SK-N-SH (cell line): Measurements from ENCODE around the gene PKD1. TPM values are rescaled to one million over a fixed set of nuclear protein-coding genes. Genes with fewer than 3 reads are reported as not detected.

Experiments used
- CTCF ChIA-PET: fragments of 300-600, 350-600 bp; formaldehyde crosslinking; extraction: SDS; loops from one replicate; lab custom pipeline; 2021; lab: Yijun Ruan, JAX
- POLR2A ChIA-PET: fragments of 350-600 bp; sonication (Branson Sonifier 250); formaldehyde crosslinking; extraction: SDS; loops from one replicate; lab custom pipeline; 2020; ENCODE audit warnings: antibody characterized with exemption, inconsistent platforms; lab: Yijun Ruan, JAX
- DNase-seq: peaks from one replicate; pipeline ENCODE4 v3.0.0; 2012
- H2AFZ ChIP-seq: fragments of 200-600 bp; sonication (generic); 2 replicates; pipeline ENCODE4 v1.8.1; 2016; ENCODE audit warnings: antibody characterized with exemption, mild to moderate bottlenecking, low read depth
- H3F3A ChIP-seq: fragments of 200-600 bp; sonication (generic); replicated peaks from 2 replicates; pipeline ENCODE3; 2016; ENCODE audit warnings: antibody characterized with exemption, mild to moderate bottlenecking; ENCODE audit not compliant: insufficient read depth
- H3K27ac ChIP-seq, 2 experiments: fragments of 200-500 bp in 1 of 2; fragments of 200-600 bp in 1 of 2; sonication (Bioruptor generic) in 1 of 2; sonication (generic), shearing (Covaris generic) in 1 of 2; 2 replicates each; pipeline versions ENCODE4 v1.5.1 to v1.6.1; 2014 to 2016; ENCODE audit warnings: low read depth in 2 of 2, inconsistent platforms in 1 of 2, low read length in 1 of 2, mild to moderate bottlenecking in 1 of 2, mixed read lengths in 1 of 2
- H3K27me3 ChIP-seq: fragments of 200-600 bp; sonication (generic), shearing (Covaris generic); 2 replicates; pipeline ENCODE4 v1.6.1; 2016; ENCODE audit warnings: mixed run types; ENCODE audit not compliant: insufficient read depth
- H3K36me3 ChIP-seq, 2 experiments: fragments of 200-500 bp in 1 of 2; fragments of 200-600 bp in 1 of 2; sonication (Bioruptor generic) in 1 of 2; sonication (generic) in 1 of 2; replicated peaks in 1 of 2; 2 replicates each; pipeline versions ENCODE3 to v1.5.1; 2014 to 2016; ENCODE audit warnings: low read length in 1 of 2, mild to moderate bottlenecking in 1 of 2; ENCODE audit not compliant: insufficient read depth in 2 of 2, control insufficient read depth in 1 of 2
- H3K4me1 ChIP-seq, 2 experiments: fragments of 200-500 bp in 1 of 2; fragments of 200-600 bp in 1 of 2; sonication (Bioruptor generic) in 1 of 2; sonication (generic), shearing (Covaris generic) in 1 of 2; 2 replicates each; pipeline versions ENCODE4 v1.5.1 to v1.6.1; 2014 to 2016; ENCODE audit warnings: low read depth in 1 of 2, low read length in 1 of 2, mixed run types in 1 of 2; ENCODE audit not compliant: insufficient read depth in 2 of 2, control insufficient read depth in 1 of 2
- H3K4me2 ChIP-seq: fragments of 200-600 bp; sonication (generic), shearing (Covaris generic); 2 replicates; pipeline ENCODE4 v1.6.1; 2017; ENCODE audit warnings: mixed run types
- H3K4me3 ChIP-seq, 2 experiments: fragments of 200-500 bp in 1 of 2; fragments of 200-600 bp in 1 of 2; sonication (Bioruptor generic) in 1 of 2; sonication (generic), shearing (Covaris generic) in 1 of 2; 2 replicates each; pipeline versions ENCODE4 v1.5.1 to v1.8.1; 2014 to 2016; ENCODE audit warnings: low read depth in 2 of 2, inconsistent platforms in 1 of 2, low read length in 1 of 2, mild to moderate bottlenecking in 1 of 2, mixed read lengths in 1 of 2, moderate library complexity in 1 of 2
- H3K79me2 ChIP-seq: fragments of 200-600 bp; sonication (generic); 2 replicates; pipeline ENCODE4 v1.8.1; 2017; ENCODE audit warnings: mild to moderate bottlenecking; ENCODE audit not compliant: insufficient read depth
- H3K9ac ChIP-seq: fragments of 200-600 bp; sonication (generic); 2 replicates; pipeline ENCODE4 v1.6.1; 2017; ENCODE audit warnings: mixed run types
- H3K9me2 ChIP-seq: fragments of 200-600 bp; sonication (generic); 2 replicates; pipeline ENCODE4 v1.6.1; 2017; ENCODE audit warnings: mixed run types
- H3K9me3 ChIP-seq: fragments of 200-600 bp; sonication (generic); 2 replicates; pipeline ENCODE4 v1.6.1; 2017; ENCODE audit warnings: mixed run types, mild to moderate bottlenecking, moderate library complexity
- H4K20me1 ChIP-seq: fragments of 200-600 bp; sonication (generic); 2 replicates; pipeline ENCODE4 v1.6.1; 2017; ENCODE audit warnings: mild to moderate bottlenecking, mixed run types; ENCODE audit not compliant: insufficient read depth
- CHD2 ChIP-seq: fragments of 150-350 bp; IDR thresholded peaks from 2 replicates; pipeline ENCODE4 v1.6.1; 2018; ENCODE audit warnings: low read length; ENCODE audit not compliant: partially characterized antibody
- ELF1 ChIP-seq: IDR thresholded peaks from 2 replicates; pipeline ENCODE4 v1.4.0; 2012
- EP300 ChIP-seq, 2 experiments: IDR thresholded peaks; 2 replicates each; pipeline versions ENCODE4 v1.4.0 to v1.6.1; 2012; ENCODE audit warnings: borderline replicate concordance in 1 of 2, low read depth in 1 of 2, low read length in 1 of 2
- EZH2phosphoT487 ChIP-seq: fragments of 200-600 bp; sonication (generic); IDR thresholded peaks from 2 replicates; pipeline ENCODE4 v1.6.1; 2017; ENCODE audit warnings: low read depth, mixed run types, mild to moderate bottlenecking, antibody characterized with exemption, moderate library complexity, borderline replicate concordance
- FOXJ3 ChIP-seq: sonication (generic); formaldehyde crosslinking; IDR thresholded peaks from 2 replicates; pipeline ENCODE4 v1.5.1; 2020; ENCODE audit warnings: mild to moderate bottlenecking, missing genetic modification reagents
- GABPA ChIP-seq: IDR thresholded peaks from 2 replicates; pipeline ENCODE4 v1.4.0; 2012; ENCODE audit warnings: low read depth, mild to moderate bottlenecking
- GATA2 ChIP-seq: sonication (generic); formaldehyde crosslinking; IDR thresholded peaks from 2 replicates; pipeline ENCODE4 v1.5.0; 2020; ENCODE audit warnings: mild to moderate bottlenecking, missing genetic modification reagents
- MXI1 ChIP-seq: IDR thresholded peaks from 2 replicates; pipeline ENCODE4 v1.6.1; 2012; ENCODE audit warnings: mild to moderate bottlenecking, low read depth, low read length, improper control_type of control experiment
- NRF1 ChIP-seq: IDR thresholded peaks from 2 replicates; pipeline ENCODE4 v1.6.1; 2012; ENCODE audit warnings: low read depth, mild to moderate bottlenecking, low read length
- PBX3 ChIP-seq: IDR thresholded peaks from 2 replicates; pipeline ENCODE4; 2012
- POLR2AphosphoS5 ChIP-seq: IDR thresholded peaks from 2 replicates; pipeline ENCODE4 v1.6.1; 2012; ENCODE audit warnings: low read depth, low read length
- RAD21 ChIP-seq: IDR thresholded peaks from 2 replicates; pipeline ENCODE4 v1.6.1; 2012; ENCODE audit warnings: mild to moderate bottlenecking, low read length
- RCOR1 ChIP-seq: fragments of 150-350 bp; IDR thresholded peaks from 2 replicates; pipeline ENCODE4 v1.6.1; 2017; ENCODE audit warnings: antibody characterized with exemption, low read length
- RFX5 ChIP-seq: IDR thresholded peaks from 2 replicates; pipeline ENCODE4 v1.6.1; 2012; ENCODE audit warnings: mild to moderate bottlenecking, improper control_type of control experiment, low read length
- SIN3A ChIP-seq: IDR thresholded peaks from 2 replicates; pipeline ENCODE4 v1.6.1; 2012; ENCODE audit warnings: low read depth, mild to moderate bottlenecking, low read length, moderate library complexity, borderline replicate concordance
- TAF1 ChIP-seq: IDR thresholded peaks from 2 replicates; pipeline ENCODE4 v1.6.1; 2012; ENCODE audit warnings: low read depth, mild to moderate bottlenecking, low read length, moderate library complexity, borderline replicate concordance
- TEAD4 ChIP-seq: IDR thresholded peaks from 2 replicates; pipeline ENCODE4 v1.4.0; 2012; ENCODE audit warnings: mild to moderate bottlenecking, borderline replicate concordance; ENCODE audit not compliant: insufficient read depth
- YY1 ChIP-seq: IDR thresholded peaks from 2 replicates; pipeline ENCODE4 v1.4.0; 2012; ENCODE audit warnings: low read depth, mild to moderate bottlenecking
- WGBS: methylation state at CpG from one replicate; pipeline ENCODE4 v1.1.6; 2017; ENCODE audit warnings: low lambda C conversion rate; 5-methylcytosine and 5-hydroxymethylcytosine counted together
- polyA plus RNA-seq, 3 experiments: library from polyadenylated mRNA; depleted of rRNA; stranded (reverse); fragments of >200 nt; gene quantifications; 2 replicates each; pipeline ENCODE4 v1.2.3, GENCODE V29; 2012
- TF ChIP-seq, protein P1 (sequence below): IDR thresholded peaks from 2 replicates; pipeline ENCODE4 v1.4.0; 2012; ENCODE audit warnings: low read depth
- TF ChIP-seq, protein P2 (sequence below): fragments of 150-350 bp; IDR thresholded peaks from 2 replicates; pipeline ENCODE4 v1.6.1; 2017; ENCODE audit warnings: antibody characterized with exemption, low read length, low read depth, borderline replicate concordance
- TF ChIP-seq, protein P3 (sequence below): fragments of 150-350 bp; IDR thresholded peaks from 2 replicates; pipeline ENCODE4 v1.6.1; 2016; ENCODE audit warnings: mild to moderate bottlenecking, low read depth, low read length

PKD1 gene
- polyA plus RNA-seq, 1 of the 3 experiments (the other 2 are of a cell fraction), result 47.4 TPM

- TF ChIP-seq MXI1 (no peak), RFX5 (no peak)
These were observed 71.8 kb downstream of the PKD1 start (continued) for GRCh38 chr16:2063861-2064260.

GRCh38 chr16:2062801-2063200 is 72.9 kb downstream of the PKD1 start:
- Histone ChIP-seq H3K4me3 (no peak overlapping the region), H3K4me1 (no peaks in the 10 kb centered on the region), H4K20me1 (no peaks in the 10 kb centered on the region), H3F3A (no peaks in the 10 kb centered on the region), H3K36me3 (peaks cover 8 to 64% of the 10 kb centered on the region in 2 experiments)
- TF ChIP-seq EP300 (IDR thresholded peaks at IDR 0.05; ENCODE audit: borderline replicate concordance in 1 of 2, low read depth in 1 of 2, low read length in 1 of 2) (no peak), TAF1 (no peak)
- TF ChIP-seq, all 33 proteins: peak for 0
- no peak for DNase-seq
- ChIA-PET CTCF (interaction anchor here (0.9 to 2.0 kb wide), 3 partner anchors 15 to 78 kb away, joined by 3 to 6 read pairs (median 4); partner anchors contain the start of genes NTHL1 and TSC2), POLR2A (interaction anchor here (2.2 kb wide), 1 partner anchor 15 kb away, joined by 9 read pairs; the partner anchor contains the start of genes NTHL1 and TSC2)
- Histone ChIP-seq H2AFZ (no peak overlapping the region), H3K27ac (no peak overlapping the region), H3K9me3 (no peaks in the 10 kb centered on the region), H3K4me2 (no peak overlapping the region), H3K27me3 (no peaks in the 10 kb centered on the region), H3K79me2 (no peaks in the 10 kb centered on the region), H3K9me2 (no peaks in the 10 kb centered on the region), H3K9ac (no peak overlapping the region)
- WGBS, result 97% methylated on average over 6 of the region's 28 CpGs

DNA sequence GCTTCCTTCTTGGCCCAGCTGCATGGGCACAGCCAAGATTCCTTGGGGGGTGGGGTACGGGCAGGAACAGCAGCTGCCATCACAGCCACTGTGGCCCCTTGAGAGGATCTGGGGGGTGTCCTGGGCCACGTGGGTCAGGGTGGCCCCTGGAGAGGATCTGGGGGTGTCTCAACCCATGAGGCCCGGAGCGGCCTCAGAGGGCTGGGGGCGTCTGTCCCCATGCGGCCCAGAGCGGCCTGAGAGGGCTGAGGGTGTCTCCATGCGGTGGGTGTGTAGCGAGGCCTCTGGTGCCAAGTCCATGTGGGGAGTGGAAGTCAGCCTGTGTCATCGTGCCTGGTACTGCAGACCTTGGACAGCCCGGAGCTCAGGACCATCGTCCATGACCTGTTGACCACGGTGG is 74.2 kb downstream of the PKD1 start:
- POLR2A ChIA-PET, result no interaction called here
- TF ChIP-seq, protein P1, sequence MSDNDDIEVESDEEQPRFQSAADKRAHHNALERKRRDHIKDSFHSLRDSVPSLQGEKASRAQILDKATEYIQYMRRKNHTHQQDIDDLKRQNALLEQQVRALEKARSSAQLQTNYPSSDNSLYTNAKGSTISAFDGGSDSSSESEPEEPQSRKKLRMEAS, result no peak
- no peak for TF ChIP-seq EP300 (IDR thresholded peaks at IDR 0.05; ENCODE audit: borderline replicate concordance in 1 of 2, low read depth in 1 of 2, low read length in 1 of 2)
- no peak for TF ChIP-seq RAD21
- TF ChIP-seq, protein P2, sequence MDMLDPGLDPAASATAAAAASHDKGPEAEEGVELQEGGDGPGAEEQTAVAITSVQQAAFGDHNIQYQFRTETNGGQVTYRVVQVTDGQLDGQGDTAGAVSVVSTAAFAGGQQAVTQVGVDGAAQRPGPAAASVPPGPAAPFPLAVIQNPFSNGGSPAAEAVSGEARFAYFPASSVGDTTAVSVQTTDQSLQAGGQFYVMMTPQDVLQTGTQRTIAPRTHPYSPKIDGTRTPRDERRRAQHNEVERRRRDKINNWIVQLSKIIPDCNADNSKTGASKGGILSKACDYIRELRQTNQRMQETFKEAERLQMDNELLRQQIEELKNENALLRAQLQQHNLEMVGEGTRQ, result no peak
- TF ChIP-seq, protein P3, sequence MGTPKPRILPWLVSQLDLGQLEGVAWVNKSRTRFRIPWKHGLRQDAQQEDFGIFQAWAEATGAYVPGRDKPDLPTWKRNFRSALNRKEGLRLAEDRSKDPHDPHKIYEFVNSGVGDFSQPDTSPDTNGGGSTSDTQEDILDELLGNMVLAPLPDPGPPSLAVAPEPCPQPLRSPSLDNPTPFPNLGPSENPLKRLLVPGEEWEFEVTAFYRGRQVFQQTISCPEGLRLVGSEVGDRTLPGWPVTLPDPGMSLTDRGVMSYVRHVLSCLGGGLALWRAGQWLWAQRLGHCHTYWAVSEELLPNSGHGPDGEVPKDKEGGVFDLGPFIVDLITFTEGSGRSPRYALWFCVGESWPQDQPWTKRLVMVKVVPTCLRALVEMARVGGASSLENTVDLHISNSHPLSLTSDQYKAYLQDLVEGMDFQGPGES, result no peak
- TF ChIP-seq RCOR1, result no peak
- TF ChIP-seq CHD2, result no peak
- no peak for TF ChIP-seq GATA2 (CRISPR knock-in tag)
- no peak for TF ChIP-seq EZH2phosphoT487
- no peak for TF ChIP-seq SIN3A
- no peak for TF ChIP-seq FOXJ3 (CRISPR knock-in tag)
- TF ChIP-seq TAF1, result no peak
- TF ChIP-seq NRF1, result no peak
- TF ChIP-seq TEAD4, result no peak
- no peak for TF ChIP-seq GABPA
- no peak for TF ChIP-seq PBX3
- TF ChIP-seq POLR2AphosphoS5, result no peak
- no peak for TF ChIP-seq ELF1
- no peak for TF ChIP-seq MXI1
- no peak for TF ChIP-seq YY1
- no peak overlapping the region for H2AFZ ChIP-seq

More for the DNA sequence above, 74.2 kb downstream of the PKD1 start:
- Histone ChIP-seq H3K36me3 (peaks cover 8 to 69% of the 10 kb centered on the region in 2 experiments), H3K79me2 (no peaks in the 10 kb centered on the region), H3K27me3 (no peaks in the 10 kb centered on the region), H3K9me3 (no peaks in the 10 kb centered on the region), H3K9me2 (no peaks in the 10 kb centered on the region), H3F3A (no peaks in the 10 kb centered on the region), H3K27ac (no peak overlapping the region), H3K4me1 (no peaks in the 10 kb centered on the region), H3K9ac (no peak overlapping the region), H3K4me2 (no peak overlapping the region), H3K4me3 (no peak overlapping the region), H4K20me1 (no peaks in the 10 kb centered on the region)
- WGBS, result 90% methylated on average over 4 of the region's 13 CpGs
- no peak for DNase-seq
- CTCF ChIA-PET, result interaction anchor here (0.8 to 2.0 kb wide), 3 partner anchors 14 to 79 kb away, joined by 4 to 6 read pairs (median 5); partner anchors contain the start of genes NTHL1 and TSC2
